HG03439 (cell line): Measurements from ENCODE around the gene GLIS1.

ENCODE experiments used
- ATAC-seq: cut with Tn5 transposase; IDR thresholded peaks from one replicate; pipeline ENCODE4 v1.9.1; 2021; ENCODE audit warnings: mild to moderate bottlenecking, moderate library complexity; ENCODE audit not compliant: unreplicated experiment

GLIS1 gene

GRCh38 chr1:53584777-53585107 is 154.2 kb downstream of the GLIS1 start:
- no peak for ATAC-seq

GRCh38 chr1:53583868-53584776 is 154.8 kb downstream of the GLIS1 start:
- no peak for ATAC-seq

- ATAC-seq, result no peak
Measured at GRCh38 chr1:53583021-53583867, 155.7 kb downstream of the GLIS1 start.

GRCh38 chr1:53582211-53583020 is 156.5 kb downstream of the GLIS1 start:
- no peak for ATAC-seq

- no peak for ATAC-seq
Measured at GRCh38 chr1:53581476-53581875, 157.5 kb downstream of the GLIS1 start.

GRCh38 chr1:53580739-53581475 is 158.1 kb downstream of the GLIS1 start:
- ATAC-seq, result no peak

- no peak for ATAC-seq
Measured at GRCh38 chr1:53580009-53580400, 159.0 kb downstream of the GLIS1 start.

- no peak for ATAC-seq
Measured at GRCh38 chr1:53579221-53580008, 159.5 kb downstream of the GLIS1 start.

GRCh38 chr1:53578358-53578757 is 160.6 kb downstream of the GLIS1 start:
- ATAC-seq, result no peak

GRCh38 chr1:53577761-53578100 is 161.2 kb downstream of the GLIS1 start:
- ATAC-seq, result no peak

GRCh38 chr1:53576866-53577760 is 161.9 kb downstream of the GLIS1 start:
- ATAC-seq, result no peak

- no peak for ATAC-seq
Measured at GRCh38 chr1:53576381-53576801, 162.6 kb downstream of the GLIS1 start.

GRCh38 chr1:53575955-53576320 is 163.0 kb downstream of the GLIS1 start:
- ATAC-seq, result no peak

GRCh38 chr1:53575141-53575954 is 163.6 kb downstream of the GLIS1 start:
- ATAC-seq, result no peak

GRCh38 chr1:53574621-53575020 is 164.3 kb downstream of the GLIS1 start:
- ATAC-seq, result no peak

- ATAC-seq, result no peak
Measured at GRCh38 chr1:53573931-53574330, 165.0 kb downstream of the GLIS1 start.

GRCh38 chr1:53573522-53573921 is 165.4 kb downstream of the GLIS1 start:
- no peak for ATAC-seq

GRCh38 chr1:53572815-53573173 is 166.2 kb downstream of the GLIS1 start:
- no peak for ATAC-seq
